22Rv1 (cell line): ENCODE results near the gene TMEM40.

Source experiments
- ZFX ChIP-seq: fragments of 450-650 bp; IDR thresholded peaks from 2 replicates; pipeline ENCODE4 v1.6.1; 2017; ENCODE audit warnings: antibody characterized with exemption, borderline replicate concordance
- TF ChIP-seq, protein P1 (sequence below): fragments of 450-650 bp; IDR thresholded peaks from 2 replicates; pipeline ENCODE4 v1.5.1; 2017; ENCODE audit warnings: mild to moderate bottlenecking

DNA sequence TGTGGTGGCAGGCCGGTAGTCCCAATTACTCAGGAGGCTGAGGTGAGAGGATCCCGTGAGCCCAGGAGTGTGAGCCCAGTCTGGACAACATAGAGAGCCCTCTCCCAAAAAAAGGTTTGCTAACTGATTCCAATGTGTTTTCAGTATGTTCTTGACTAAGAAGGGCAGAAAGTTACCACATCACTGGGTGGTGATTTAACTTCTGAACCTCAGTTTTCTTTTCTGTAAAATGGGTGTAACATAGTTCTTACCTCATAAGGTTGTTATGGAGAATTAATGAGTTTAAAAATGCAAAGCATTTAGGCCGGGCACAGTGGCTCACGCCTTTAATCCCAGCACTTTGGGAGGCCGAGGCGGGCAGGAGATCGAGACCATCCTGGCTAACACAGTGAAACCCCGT, 66.6 kb downstream of the TMEM40 start:
- TF ChIP-seq, protein P1, sequence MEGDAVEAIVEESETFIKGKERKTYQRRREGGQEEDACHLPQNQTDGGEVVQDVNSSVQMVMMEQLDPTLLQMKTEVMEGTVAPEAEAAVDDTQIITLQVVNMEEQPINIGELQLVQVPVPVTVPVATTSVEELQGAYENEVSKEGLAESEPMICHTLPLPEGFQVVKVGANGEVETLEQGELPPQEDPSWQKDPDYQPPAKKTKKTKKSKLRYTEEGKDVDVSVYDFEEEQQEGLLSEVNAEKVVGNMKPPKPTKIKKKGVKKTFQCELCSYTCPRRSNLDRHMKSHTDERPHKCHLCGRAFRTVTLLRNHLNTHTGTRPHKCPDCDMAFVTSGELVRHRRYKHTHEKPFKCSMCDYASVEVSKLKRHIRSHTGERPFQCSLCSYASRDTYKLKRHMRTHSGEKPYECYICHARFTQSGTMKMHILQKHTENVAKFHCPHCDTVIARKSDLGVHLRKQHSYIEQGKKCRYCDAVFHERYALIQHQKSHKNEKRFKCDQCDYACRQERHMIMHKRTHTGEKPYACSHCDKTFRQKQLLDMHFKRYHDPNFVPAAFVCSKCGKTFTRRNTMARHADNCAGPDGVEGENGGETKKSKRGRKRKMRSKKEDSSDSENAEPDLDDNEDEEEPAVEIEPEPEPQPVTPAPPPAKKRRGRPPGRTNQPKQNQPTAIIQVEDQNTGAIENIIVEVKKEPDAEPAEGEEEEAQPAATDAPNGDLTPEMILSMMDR, result no peak
- TF ChIP-seq ZFX, result no peak
